NCI-H2196 (cell line): ENCODE data around the gene C19orf47.

Source experiments
- DNase-seq: peaks from one replicate; lab custom pipeline; 2025; ENCODE audit not compliant: unreplicated experiment; lab: John Stamatoyannopoulos, UW

Gene C19orf47

GRCh38 chr19:40321076-40321475 is 27.1 kb downstream of the C19orf47 start:
- DNase-seq, result no peak

GRCh38 chr19:40320558-40320935 is 27.6 kb downstream of the C19orf47 start:
- DNase-seq, result no peak

- no peak for DNase-seq
Measured at GRCh38 chr19:40317338-40317737, 30.9 kb downstream of the C19orf47 start.

GRCh38 chr19:40315812-40316470 is 32.3 kb downstream of the C19orf47 start:
- DNase-seq, result no peak

GRCh38 chr19:40314656-40315055 is 33.5 kb downstream of the C19orf47 start:
- no peak for DNase-seq

GRCh38 chr19:40313229-40313983 is 34.8 kb downstream of the C19orf47 start:
- DNase-seq, result no peak

- DNase-seq, result no peak
Measured at GRCh38 chr19:40312533-40312932, 35.7 kb downstream of the C19orf47 start.

- no peak for DNase-seq
Measured at GRCh38 chr19:40309666-40310065, 38.5 kb downstream of the C19orf47 start.

- DNase-seq, result peak; percentile 82
Measured at GRCh38 chr19:40305403-40305802, 42.8 kb downstream of the C19orf47 start.

- no peak for DNase-seq
Measured at GRCh38 chr19:40304306-40304705, 43.9 kb downstream of the C19orf47 start.

- no peak for DNase-seq
Measured at GRCh38 chr19:40303765-40304164, 44.4 kb downstream of the C19orf47 start.

- no peak for DNase-seq
Measured at GRCh38 chr19:40302224-40303011, 45.8 kb downstream of the C19orf47 start.

GRCh38 chr19:40300668-40301067 is 47.5 kb downstream of the C19orf47 start:
- no peak for DNase-seq

GRCh38 chr19:40298026-40298425 is 50.2 kb downstream of the C19orf47 start:
- no peak for DNase-seq

GRCh38 chr19:40294560-40294959 is 53.6 kb downstream of the C19orf47 start:
- no peak for DNase-seq

GRCh38 chr19:40286971-40287421 is 61.2 kb downstream of the C19orf47 start:
- DNase-seq, result no peak

- DNase-seq, result no peak
Measured at GRCh38 chr19:40286235-40286970, 61.8 kb downstream of the C19orf47 start.

- peak; percentile 99 for DNase-seq
Measured at GRCh38 chr19:40285353-40286234, 62.6 kb downstream of the C19orf47 start.

- DNase-seq, result peak; percentile 82
Measured at GRCh38 chr19:40284501-40285352, 63.5 kb downstream of the C19orf47 start, which contains the start of gene AKT2. TSS of gene AKT2 (minus strand) at chr19:40285345. CDS start at chr19:40265267, 20,078 bp downstream.
